Sigmoid colon (tissue), 7 donors: ENCODE results near the gene TFCP2. TPM values are rescaled to one million over a fixed set of nuclear protein-coding genes. Genes with fewer than 3 reads are reported as not detected.
"Not testable (repeated sequence)": the region's sequence is repeated elsewhere in the genome, so short reads cannot be mapped to it uniquely, and the experiment has no call there.

Experiments used
- DNase-seq: peaks from one replicate; pipeline ENCODE4 v3.0.0-alpha.2; 2019
- H3K27ac ChIP-seq, 4 donors: fragments of 200-600 bp; sonication (generic); one replicate each; pipeline ENCODE4 v1.5.1; 2016 to 2019; ENCODE audit warnings: mild to moderate bottlenecking in 1 of 4
- H3K27me3 ChIP-seq, 3 donors: fragments of 200-600 bp; sonication (generic); one replicate each; pipeline ENCODE4 v1.5.1; 2019; ENCODE audit warnings: mild to moderate bottlenecking in 1 of 3
- H3K36me3 ChIP-seq, 4 donors: fragments of 200-600 bp; sonication (generic); one replicate each; pipeline ENCODE4 v1.5.1; 2016 to 2019
- H3K4me1 ChIP-seq, 4 donors: fragments of 200-600 bp; sonication (generic); one replicate each; pipeline ENCODE4 v1.5.1; 2017 to 2019
- H3K4me3 ChIP-seq, 4 donors: fragments of 200-600 bp; sonication (generic); one replicate each; pipeline ENCODE4 v1.5.1; 2017 to 2019; ENCODE audit warnings: mild to moderate bottlenecking in 2 of 4, moderate library complexity in 1 of 4
- H3K9me3 ChIP-seq, 4 donors: fragments of 200-600 bp in 3 of 4; sonication (generic) in 3 of 4; one replicate each; pipeline versions ENCODE4 v1.5.1 to v1.6.1; 2013 to 2019
- EP300 ChIP-seq, 4 donors: sonication (generic); formaldehyde crosslinking; IDR thresholded peaks; one replicate each; pipeline ENCODE4 v1.6.1; 2017; ENCODE audit warnings: antibody characterized with exemption in 4 of 4
- POLR2A ChIP-seq, 2 donors: fragments of 450-650 bp; IDR thresholded peaks; one replicate each; pipeline ENCODE4 v1.6.1; 2016; ENCODE audit warnings: antibody characterized with exemption in 2 of 2, mild to moderate bottlenecking in 2 of 2, moderate library complexity in 2 of 2
- POLR2AphosphoS5 ChIP-seq, 4 donors: sonication (generic); formaldehyde crosslinking; IDR thresholded peaks; one replicate each; pipeline ENCODE4 v1.6.1; 2017; ENCODE audit warnings: antibody characterized with exemption in 4 of 4
- WGBS, 2 donors: extraction: QIAGEN DNeasy Blood & Tissue Kit; methylation state at CpG; one replicate each; pipeline ENCODE4 v1.1.7; 2013; 5-methylcytosine and 5-hydroxymethylcytosine counted together
- intact Hi-C: fragments of 100-400 bp; cut with DNase I; formaldehyde crosslinking; loops from one replicate; pipeline ENCODE4 v1.15.1; 2023
- polyA plus RNA-seq, 3 donors: library from polyadenylated mRNA; stranded (reverse); fragments of 200-250 nt; gene quantifications; one replicate each; pipeline ENCODE4 v1.2.3, GENCODE V29; 2013
- total RNA-seq, 4 donors: library from RNA; depleted of rRNA; stranded (reverse); fragments of >200 nt; gene quantifications; one replicate each; pipeline ENCODE4 v1.1.0, GENCODE V29; 2016
- TF ChIP-seq, protein P1 (sequence below), 4 experiments: fragments of 450-650 bp in 3 of 4; fragments of 200-600 bp in 1 of 4; IDR thresholded peaks; one replicate each; pipeline ENCODE4 v1.5.1; 2016 to 2019; ENCODE audit warnings: antibody characterized with exemption in 4 of 4, mild to moderate bottlenecking in 3 of 4, moderate library complexity in 2 of 4
- donor health status: healthy with polysubstance abuse.
- donor health status: Bipolar disorder and iron deficiency.
- donor health status: healthy.

Gene TFCP2, protein sequence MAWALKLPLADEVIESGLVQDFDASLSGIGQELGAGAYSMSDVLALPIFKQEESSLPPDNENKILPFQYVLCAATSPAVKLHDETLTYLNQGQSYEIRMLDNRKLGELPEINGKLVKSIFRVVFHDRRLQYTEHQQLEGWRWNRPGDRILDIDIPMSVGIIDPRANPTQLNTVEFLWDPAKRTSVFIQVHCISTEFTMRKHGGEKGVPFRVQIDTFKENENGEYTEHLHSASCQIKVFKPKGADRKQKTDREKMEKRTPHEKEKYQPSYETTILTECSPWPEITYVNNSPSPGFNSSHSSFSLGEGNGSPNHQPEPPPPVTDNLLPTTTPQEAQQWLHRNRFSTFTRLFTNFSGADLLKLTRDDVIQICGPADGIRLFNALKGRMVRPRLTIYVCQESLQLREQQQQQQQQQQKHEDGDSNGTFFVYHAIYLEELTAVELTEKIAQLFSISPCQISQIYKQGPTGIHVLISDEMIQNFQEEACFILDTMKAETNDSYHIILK
- 10 to 100 TPM; 11.9 to 17.8 (median 13.7) TPM for total RNA-seq
- 10 to 100 TPM; 10.4 to 18.1 (median 12.6) TPM for polyA plus RNA-seq

DNA sequence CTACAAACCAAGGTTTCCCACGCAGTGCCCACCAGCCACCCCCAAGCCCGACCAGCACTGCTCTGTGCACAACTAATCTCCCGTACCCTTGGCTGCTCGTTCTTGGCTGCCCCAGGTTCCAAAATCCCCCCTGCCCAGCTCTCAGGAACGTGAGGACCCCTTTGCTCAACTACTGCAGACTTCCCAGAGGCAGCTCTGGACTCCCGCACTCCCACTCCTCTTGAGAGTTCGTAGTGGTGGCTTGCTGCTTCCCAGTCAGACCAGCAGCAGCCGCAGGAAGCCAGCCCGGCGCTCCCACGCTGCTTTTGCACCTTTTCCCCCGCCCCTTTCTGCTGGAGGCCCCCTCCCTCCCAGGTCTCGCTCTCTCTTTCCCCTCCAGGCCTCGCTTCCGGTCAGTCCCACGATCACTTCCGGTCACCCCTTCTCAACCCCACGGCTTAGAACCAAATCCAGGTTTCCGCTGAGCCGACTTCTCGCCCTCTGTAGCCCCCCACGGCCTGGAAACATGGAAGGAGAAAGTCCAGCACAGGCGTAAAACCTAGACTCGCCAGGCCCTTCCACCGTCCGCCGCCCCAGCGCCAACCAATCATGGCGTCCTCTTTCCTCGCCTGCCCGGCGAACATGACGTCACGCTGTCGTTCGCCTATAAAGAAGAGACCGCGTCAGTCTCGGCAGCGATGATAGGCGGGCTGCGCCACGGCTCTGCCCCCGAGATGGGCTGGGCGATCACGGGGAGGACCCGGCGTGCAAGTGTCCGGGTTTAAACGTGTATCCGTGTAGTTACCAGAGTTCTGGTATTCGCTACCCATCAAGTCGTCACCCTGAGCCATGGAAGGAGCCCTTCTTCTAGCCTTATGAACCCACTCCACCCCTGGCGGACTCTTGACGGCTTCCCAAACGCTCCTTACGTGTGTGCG is at the start of gene TFCP2:
TFCP2 (minus strand) TSS at position 621 of the 917 bp plus-strand sequence. CDS start 713 bp downstream, outside the sequence.
- H3K4me3 ChIP-seq, result peak within 1 kb of the TSS; percentile 64 to 86 (median 75)
- 1% methylated on average over 58 of the region's 58 CpGs for WGBS, 2 donors
- H3K36me3 ChIP-seq, result no peaks in the 10 kb centered on the region
- intact Hi-C loops, result loop anchor here (2.0 kb wide), 5 partner anchors 46 to 250 kb away; partner anchors contain the start of genes CSRNP2, DAZAP2 and POU6F1
- H3K4me1 ChIP-seq, result peaks cover 0 to 27% (median 18%) of the 10 kb centered on the region in 4 donors
- TF ChIP-seq EP300 (IDR thresholded peaks at IDR 0.05), result peak in 1 of 4 donors; percentile 13
- peak; percentile 43 to 62 for TF ChIP-seq POLR2A (IDR thresholded peaks at IDR 0.05)
- TF ChIP-seq, protein P1, sequence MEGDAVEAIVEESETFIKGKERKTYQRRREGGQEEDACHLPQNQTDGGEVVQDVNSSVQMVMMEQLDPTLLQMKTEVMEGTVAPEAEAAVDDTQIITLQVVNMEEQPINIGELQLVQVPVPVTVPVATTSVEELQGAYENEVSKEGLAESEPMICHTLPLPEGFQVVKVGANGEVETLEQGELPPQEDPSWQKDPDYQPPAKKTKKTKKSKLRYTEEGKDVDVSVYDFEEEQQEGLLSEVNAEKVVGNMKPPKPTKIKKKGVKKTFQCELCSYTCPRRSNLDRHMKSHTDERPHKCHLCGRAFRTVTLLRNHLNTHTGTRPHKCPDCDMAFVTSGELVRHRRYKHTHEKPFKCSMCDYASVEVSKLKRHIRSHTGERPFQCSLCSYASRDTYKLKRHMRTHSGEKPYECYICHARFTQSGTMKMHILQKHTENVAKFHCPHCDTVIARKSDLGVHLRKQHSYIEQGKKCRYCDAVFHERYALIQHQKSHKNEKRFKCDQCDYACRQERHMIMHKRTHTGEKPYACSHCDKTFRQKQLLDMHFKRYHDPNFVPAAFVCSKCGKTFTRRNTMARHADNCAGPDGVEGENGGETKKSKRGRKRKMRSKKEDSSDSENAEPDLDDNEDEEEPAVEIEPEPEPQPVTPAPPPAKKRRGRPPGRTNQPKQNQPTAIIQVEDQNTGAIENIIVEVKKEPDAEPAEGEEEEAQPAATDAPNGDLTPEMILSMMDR (IDR thresholded peaks at IDR 0.05), result no peak
- peak; percentile 84 to 93 (median 90) for TF ChIP-seq POLR2AphosphoS5 (IDR thresholded peaks at IDR 0.05)
- no peaks in the 10 kb centered on the region for H3K27me3 ChIP-seq
- peak within 1 kb of the TSS; percentile 93 to 98 (median 96) for H3K27ac ChIP-seq
- peak; percentile 99 for DNase-seq
- no peaks in the 10 kb centered on the region for H3K9me3 ChIP-seq

DNA sequence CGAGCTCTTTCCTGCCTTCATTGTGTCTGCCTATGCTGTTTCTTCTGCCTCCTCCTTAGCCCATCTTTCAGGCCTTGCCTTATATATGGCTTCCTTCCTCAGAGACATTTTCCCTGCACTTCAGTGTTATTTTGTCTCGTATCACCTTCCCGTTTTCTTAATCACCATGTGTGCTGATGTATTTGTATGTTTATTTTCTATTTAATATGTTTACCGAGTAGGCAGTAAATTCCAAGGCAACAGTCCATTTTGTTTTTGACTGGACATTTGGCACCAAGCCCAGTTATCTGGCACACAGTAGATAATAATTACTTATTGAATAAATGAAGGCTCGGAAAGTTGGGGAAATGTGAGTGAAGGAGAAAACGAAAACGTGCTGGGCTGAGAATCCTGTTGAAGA is 49.5 kb upstream of the TFCP2 start:
- Histone ChIP-seq H3K27me3 (no peaks in the 10 kb centered on the region), H3K4me1 (peaks cover 0 to 14% (median 10%) of the 10 kb centered on the region in 4 donors), H3K36me3 (no peaks in the 10 kb centered on the region), H3K9me3 (no peaks in the 10 kb centered on the region), H3K27ac (no peak overlapping the region), H3K4me3 (no peak overlapping the region)
- TF ChIP-seq POLR2AphosphoS5 (IDR thresholded peaks at IDR 0.05) (no peak), EP300 (IDR thresholded peaks at IDR 0.05) (no peak), POLR2A (IDR thresholded peaks at IDR 0.05) (no peak)
- TF ChIP-seq, protein P1 (IDR thresholded peaks at IDR 0.05), result no peak
- 45 to 63% methylated on average over 7 of the region's 7 CpGs for WGBS, 2 donors
- intact Hi-C loops, result no loop called here
- DNase-seq, result no peak

DNA sequence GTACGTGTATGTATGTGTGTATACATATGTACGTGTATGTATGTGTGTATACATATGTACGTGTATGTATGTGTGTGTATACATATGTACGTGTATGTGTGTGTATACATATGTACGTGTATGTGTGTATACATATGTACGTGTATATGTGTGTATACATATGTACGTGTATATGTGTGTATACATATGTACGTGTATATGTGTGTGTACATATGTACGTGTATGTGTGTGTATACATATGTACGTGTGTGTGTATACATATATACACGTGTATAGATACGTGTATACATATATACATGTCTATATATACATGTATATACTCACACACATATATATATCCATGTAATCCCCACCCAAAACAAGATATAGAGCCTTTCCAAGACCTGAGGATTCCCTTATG is 46.9 kb upstream of the TFCP2 start:
- peaks cover 0 to 25% (median 16%) of the 10 kb centered on the region in 4 donors for H3K4me1 ChIP-seq
- not testable (repeated sequence) for H3K27ac ChIP-seq, H3K36me3 ChIP-seq, DNase-seq, H3K9me3 ChIP-seq, H3K27me3 ChIP-seq, H3K4me3 ChIP-seq
- 83 to 85% methylated on average over 12 of the region's 12 CpGs for WGBS, 2 donors
- intact Hi-C loops, result loop anchor here (2.0 to 5.0 kb wide), 3 partner anchors 47 to 173 kb away; partner anchors contain the start of genes CSRNP2, LETMD1 and TFCP2

DNA sequence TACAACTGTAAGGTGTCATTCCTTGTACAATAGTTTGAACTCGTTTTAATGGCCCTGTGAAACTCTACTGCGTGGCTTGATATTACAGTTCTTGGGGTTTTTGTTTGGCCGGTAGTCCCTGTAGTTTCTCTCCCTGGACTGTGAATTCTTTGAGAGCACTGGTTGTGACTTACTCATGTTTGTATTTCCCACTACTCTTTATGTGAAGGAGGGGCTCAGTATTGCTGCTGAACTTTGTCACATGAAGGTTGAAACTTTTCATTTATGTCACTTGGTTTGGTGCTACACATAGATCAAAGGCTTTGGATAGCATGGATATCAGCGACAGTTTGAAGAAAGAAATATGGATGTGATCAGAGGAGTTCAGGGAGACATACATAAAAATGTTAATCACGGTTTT is 46.4 kb upstream of the TFCP2 start:
- H3K27ac ChIP-seq, result peak overlapping the region in 3 of 4 donors; percentile 98 to 100 (median 99)
- WGBS, 2 donors, result 22 to 69% methylated on average over 5 of the region's 5 CpGs
- H3K27me3 ChIP-seq, result no peaks in the 10 kb centered on the region
- H3K36me3 ChIP-seq, result no peaks in the 10 kb centered on the region
- H3K9me3 ChIP-seq, result no peaks in the 10 kb centered on the region
- intact Hi-C loops, result loop anchor here (2.0 to 5.0 kb wide), 3 partner anchors 47 to 172 kb away; partner anchors contain the start of genes CSRNP2, LETMD1 and TFCP2
- peaks cover 0 to 25% (median 16%) of the 10 kb centered on the region in 4 donors for H3K4me1 ChIP-seq
- H3K4me3 ChIP-seq, result peak overlapping the region in 2 of 4 donors; percentile 97 to 98
- DNase-seq, result no peak
- TF ChIP-seq POLR2A (IDR thresholded peaks at IDR 0.05) (no peak), POLR2AphosphoS5 (IDR thresholded peaks at IDR 0.05) (no peak), EP300 (IDR thresholded peaks at IDR 0.05) (no peak)
- TF ChIP-seq, protein P1 (IDR thresholded peaks at IDR 0.05), result no peak
